Mucosa of descending colon (tissue), 3 donors: ENCODE measurements around the gene DRP2. TPM values are rescaled to one million over a fixed set of nuclear protein-coding genes. Genes with fewer than 3 reads are reported as not detected.

Source experiments
- ATAC-seq: fragments of 200-7000 bp; cut with Tn5 transposase; one replicate; pipeline ENCODE4 v1.9.1; 2020; ENCODE audit warnings: mild to moderate bottlenecking, moderate library complexity
- DNase-seq, 3 donors: peaks; one replicate each; pipeline ENCODE4 v3.0.0-alpha.2; 2020
- H3K36me3 ChIP-seq: fragments of 200-600 bp; one replicate; pipeline ENCODE4 v1.8.0; 2021; ENCODE audit warnings: low read depth, mild to moderate bottlenecking
- H3K4me1 ChIP-seq: fragments of 200-600 bp; one replicate; pipeline ENCODE4 v1.8.0; 2021; ENCODE audit warnings: low read depth, mild to moderate bottlenecking
- H3K4me3 ChIP-seq: fragments of 200-600 bp; one replicate; pipeline ENCODE4 v1.8.0; 2021; ENCODE audit warnings: mild to moderate bottlenecking
- H3K9me3 ChIP-seq: fragments of 200-600 bp; one replicate; pipeline ENCODE4 v1.8.0; 2021; ENCODE audit warnings: mild to moderate bottlenecking
- CTCF ChIP-seq: fragments of 200-600 bp; IDR thresholded peaks from one replicate; pipeline ENCODE4 v1.8.0; 2022; ENCODE audit warnings: antibody characterized with exemption, mild to moderate bottlenecking
- intact Hi-C, 2 donors: fragments of 100-400 bp; cut with DNase I in 1 of 2; cut with micrococcal nuclease in 1 of 2; formaldehyde crosslinking; loops; one replicate each; pipeline versions ENCODE4 v1.11.0 to v1.11.1; 2022; cut with DNase I, micrococcal nuclease
- total RNA-seq, 3 donors: library from RNA; stranded (reverse); fragmentation: NEBNext Ultra II Directional in 2 of 3; extraction: Animal tissue kit (Norgen Biotek cat#: 25700) in 2 of 3; gene quantifications; one replicate each; pipeline versions ENCODE4 v1.2.1 to v1.2.4, GENCODE V29; 2021 to 2023
- donor health status: DM: no; HTN: no; CAD: no; lungs with moderate emphysema.
- donor health status: DM: no; HTN: no; CAD: no.
- donor health status: DM: no; HTN: yes; CAD: no.

Gene DRP2
- total RNA-seq, 3 donors from 2014 or later = 0.23 to 6.0 (median 0.70) TPM

- Histone ChIP-seq H3K4me1 (no peaks in the 10 kb centered on the region), H3K9me3 (no peaks in the 10 kb centered on the region), H3K4me3 (no peak overlapping the region), H3K36me3 (no peaks in the 10 kb centered on the region)
- intact Hi-C loops = no loop called here
- peak in 2 of 3 donors; percentile 1 to 44 for DNase-seq
- no peak for TF ChIP-seq CTCF
- ATAC-seq = no peak
These were observed 28.3 kb upstream of the DRP2 start for GRCh38 chrX:101191217-101191750.

- ATAC-seq = no peak
- no peaks in the 10 kb centered on the region for H3K4me1 ChIP-seq
- DNase-seq = no peak
- no peaks in the 10 kb centered on the region for H3K36me3 ChIP-seq
- intact Hi-C loops = no loop called here
- no peaks in the 10 kb centered on the region for H3K9me3 ChIP-seq
- TF ChIP-seq CTCF = no peak
- no peak overlapping the region for H3K4me3 ChIP-seq
These were observed 24.0 kb upstream of the DRP2 start for GRCh38 chrX:101195442-101196173.

GRCh38 chrX:101203761-101204351 is 15.7 kb upstream of the DRP2 start:
- Histone ChIP-seq H3K36me3 (no peaks in the 10 kb centered on the region), H3K4me1 (no peaks in the 10 kb centered on the region), H3K9me3 (no peaks in the 10 kb centered on the region), H3K4me3 (no peak overlapping the region)
- intact Hi-C loops = no loop called here
- ATAC-seq = no peak
- no peak for TF ChIP-seq CTCF
- DNase-seq = no peak

GRCh38 chrX:101206471-101206870 is 13.1 kb upstream of the DRP2 start:
- H3K4me1 ChIP-seq = no peaks in the 10 kb centered on the region
- ATAC-seq (peak; percentile 55), DNase-seq (peak in 1 of 3 donors; percentile 5)
- no peak overlapping the region for H3K4me3 ChIP-seq
- TF ChIP-seq CTCF = no peak
- no peaks in the 10 kb centered on the region for H3K36me3 ChIP-seq
- intact Hi-C loops = no loop called here
- no peaks in the 10 kb centered on the region for H3K9me3 ChIP-seq

GRCh38 chrX:101208152-101208905 is 11.3 kb upstream of the DRP2 start:
- Histone ChIP-seq H3K4me3 (no peak overlapping the region), H3K9me3 (no peaks in the 10 kb centered on the region), H3K4me1 (no peaks in the 10 kb centered on the region), H3K36me3 (no peaks in the 10 kb centered on the region)
- DNase-seq (no peak), ATAC-seq (no peak)
- TF ChIP-seq CTCF = no peak
- intact Hi-C loops = no loop called here
